K562 (cell line): ENCODE results near the gene BIVM. TPM values are rescaled to one million over a fixed set of nuclear protein-coding genes. Genes with fewer than 3 reads are reported as not detected.
A peak's percentile ranks its signal among the peaks of the same experiment; 100 is the strongest.

Experiments
- ATAC-seq: fragments of 200-7000 bp; cut with Tn5 transposase; 3 replicates; pipeline ENCODE4 v1.9.1; 2020; ENCODE audit warnings: moderate library complexity
- BruUV-seq: library from RNA; stranded (reverse); fragments of 400-500 nt; replicated peaks from 2 replicates; lab custom pipeline; 2021; lab: Mats Ljungman, UMichigan
- CTCF ChIA-PET: fragments of 300-600 bp; formaldehyde crosslinking; extraction: SDS; loops from one replicate; lab custom pipeline; 2021; ENCODE audit warnings: low intra/inter-chr PET ratio; lab: Yijun Ruan, JAX
- POLR2A ChIA-PET: fragments of 300-600, 350-650 bp; sonication (Branson Sonifier 250); formaldehyde crosslinking; extraction: SDS; loops from one replicate; lab custom pipeline; 2021; ENCODE audit warnings: antibody characterized with exemption, inconsistent platforms; lab: Yijun Ruan, JAX
- DNase-seq, 4 experiments: peaks; one replicate each; pipeline versions ENCODE4 v3.0.0 to v3.0.0-alpha.2; 2011 to 2018; ENCODE audit warnings: low spot score in 3 of 4, mixed read lengths in 3 of 4; ENCODE audit errors: extremely low read depth in 1 of 4
- FAIRE-seq: peaks from 2 replicates; lab custom pipeline; 2011; peaks lifted over from hg19 to GRCh38; lab: Jason Lieb, UNC
- H2AFZ ChIP-seq: 2 replicates; pipeline ENCODE4 v1.6.0; 2011; ENCODE audit warnings: low read depth, low read length, control low read depth, inconsistent platforms
- H3K27ac ChIP-seq: fragments of 200-600 bp; 3 replicates; pipeline ENCODE4 v1.8.0; 2011; ENCODE audit warnings: low read depth, mild to moderate bottlenecking, control low read depth, inconsistent platforms, low read length, moderate library complexity, mixed read lengths; ENCODE audit errors: extremely low read depth
- H3K27me3 ChIP-seq, 2 experiments: fragments of 300-600 bp in 1 of 2; 2 replicates in 1 of 2; 3 replicates in 1 of 2; pipeline versions ENCODE4 v1.6.0 to v1.8.0; 2011; ENCODE audit warnings: inconsistent platforms in 2 of 2, low read length in 2 of 2, mild to moderate bottlenecking in 1 of 2, mixed read lengths in 1 of 2, moderate library complexity in 1 of 2; ENCODE audit not compliant: control insufficient read depth in 2 of 2, insufficient read depth in 2 of 2
- H3K36me3 ChIP-seq: fragments of 300-600 bp; 3 replicates; pipeline ENCODE4 v1.8.0; 2011; ENCODE audit warnings: mild to moderate bottlenecking, low read length, inconsistent platforms; ENCODE audit not compliant: control insufficient read depth, insufficient read depth
- H3K4me1 ChIP-seq, 2 experiments: fragments of 200-600 bp in 1 of 2; replicated peaks in 1 of 2; 2 replicates in 1 of 2; 3 replicates in 1 of 2; pipeline versions ENCODE4 v1.5.1 to v1.8.0; 2011; ENCODE audit warnings: inconsistent platforms in 2 of 2, low read length in 2 of 2, mild to moderate bottlenecking in 1 of 2, mixed read lengths in 1 of 2, moderate library complexity in 1 of 2; ENCODE audit not compliant: control insufficient read depth in 2 of 2, insufficient read depth in 2 of 2
- H3K4me2 ChIP-seq: 2 replicates; pipeline ENCODE4 v1.6.1; 2011; ENCODE audit warnings: low read length, control low read depth, inconsistent platforms, mixed read lengths; ENCODE audit not compliant: insufficient read depth
- H3K4me3 ChIP-seq: fragments of 200-600 bp; sonication (generic), shearing (Covaris generic); 2 replicates; pipeline ENCODE4 v1.5.1; 2016; ENCODE audit warnings: control low read depth, inconsistent platforms
- H3K79me2 ChIP-seq: fragments of 200-600 bp; 3 replicates; pipeline ENCODE4 v1.8.0; 2011; ENCODE audit warnings: low read length, inconsistent platforms; ENCODE audit not compliant: control insufficient read depth, insufficient read depth
- H3K9ac ChIP-seq, 2 experiments: 2 replicates each; pipeline versions ENCODE4 v1.6.0 to v1.6.1; 2011; ENCODE audit warnings: low read depth in 2 of 2, low read length in 2 of 2, control low read depth in 1 of 2, inconsistent platforms in 1 of 2, mild to moderate bottlenecking in 1 of 2, mixed read lengths in 1 of 2; ENCODE audit not compliant: insufficient read depth in 1 of 2
- H3K9me1 ChIP-seq: one replicate; pipeline ENCODE4 v1.6.0; 2011; ENCODE audit warnings: inconsistent platforms, mild to moderate bottlenecking, low read length, moderate library complexity; ENCODE audit not compliant: control insufficient read depth, insufficient read depth
- H3K9me3 ChIP-seq: replicated peaks from 2 replicates; pipeline ENCODE4 v1.5.1; 2011; ENCODE audit warnings: low read depth, low read length, inconsistent platforms; ENCODE audit not compliant: control insufficient read depth, insufficient read depth
- H4K20me1 ChIP-seq: replicated peaks from 2 replicates; pipeline ENCODE4 v1.6.1; 2011; ENCODE audit warnings: low read length, inconsistent platforms, mixed read lengths; ENCODE audit not compliant: control insufficient read depth, insufficient read depth
- MCM5 ChIP-seq: fragments of 450-650 bp; IDR thresholded peaks from 2 replicates; pipeline ENCODE4 v1.6.1; 2016; ENCODE audit warnings: low read depth
- MLLT1 ChIP-seq, 2 experiments: fragments of 450-650 bp; IDR thresholded peaks; 2 replicates each; pipeline ENCODE4 v1.6.1; 2016
- MTA3 ChIP-seq: fragments of 450-650 bp; formaldehyde crosslinking; IDR thresholded peaks from 2 replicates; pipeline ENCODE4 v1.6.1; 2017; ENCODE audit warnings: mild to moderate bottlenecking, borderline replicate concordance
- NELFE ChIP-seq: IDR thresholded peaks from 2 replicates; pipeline ENCODE4 v1.6.1; 2011; ENCODE audit warnings: mild to moderate bottlenecking; ENCODE audit not compliant: insufficient read depth, insufficient read length
- NFATC3 ChIP-seq: fragments of 450-650 bp; IDR thresholded peaks from 2 replicates; pipeline ENCODE4 v1.6.1; 2017; ENCODE audit warnings: mild to moderate bottlenecking
- PYGO2 ChIP-seq: fragments of 450-650 bp; IDR thresholded peaks from 2 replicates; pipeline ENCODE4 v1.6.1; 2016; ENCODE audit warnings: mild to moderate bottlenecking, missing genetic modification characterization, moderate library complexity, missing compliant biosample characterization
- RFX7 ChIP-seq: fragments of 250-450 bp; sonication (Bioruptor Pico); IDR thresholded peaks from 2 replicates; pipeline ENCODE4 v1.5.1; 2021; ENCODE audit warnings: mild to moderate bottlenecking
- SREBF2 ChIP-seq: sonication (generic); formaldehyde crosslinking; IDR thresholded peaks from 2 replicates; pipeline ENCODE4 v1.4.0; 2020; ENCODE audit warnings: mild to moderate bottlenecking, missing genetic modification reagents
- TFAP4 ChIP-seq: sonication (generic); formaldehyde crosslinking; IDR thresholded peaks from 2 replicates; pipeline ENCODE4 v1.8.0; 2022; ENCODE audit warnings: missing genetic modification reagents, mild to moderate bottlenecking, moderate library complexity, borderline replicate concordance
- USF1 ChIP-seq: sonication (generic); formaldehyde crosslinking; IDR thresholded peaks from 2 replicates; pipeline ENCODE4 v1.9.0; 2022; ENCODE audit warnings: mild to moderate bottlenecking, missing genetic modification reagents
- ZBTB1 ChIP-seq: sonication (generic); formaldehyde crosslinking; IDR thresholded peaks from 2 replicates; pipeline ENCODE4 v1.8.1; 2023; ENCODE audit warnings: missing genetic modification reagents, low read depth, mild to moderate bottlenecking, borderline replicate concordance
- ZBTB17 ChIP-seq: fragments of 450-650 bp; formaldehyde crosslinking; IDR thresholded peaks from 2 replicates; pipeline ENCODE4 v1.4.0; 2020; ENCODE audit warnings: mild to moderate bottlenecking
- ZBTB33 ChIP-seq: sonication (generic); formaldehyde crosslinking; IDR thresholded peaks from 2 replicates; pipeline ENCODE4 v1.8.1; 2023; ENCODE audit warnings: mild to moderate bottlenecking, missing genetic modification reagents
- ZNF175 ChIP-seq: fragments of 200-800 bp; sonication (Bioruptor generic); IDR thresholded peaks from 2 replicates; pipeline ENCODE4 v1.6.1; 2016; ENCODE audit warnings: low read depth, mild to moderate bottlenecking, missing genetic modification characterization, missing compliant biosample characterization
- ZNF311 ChIP-seq: fragments of 250-450 bp; sonication (Bioruptor Pico); IDR thresholded peaks from 2 replicates; pipeline ENCODE4 v1.4.0; 2020; ENCODE audit warnings: mild to moderate bottlenecking, moderate library complexity
- WGBS: fragments of 100-300 bp; shearing (Covaris generic); methylation state at CpG from one replicate; pipeline ENCODE4 v1.1.6; 2016; ENCODE audit warnings: low coverage, mixed read lengths; ENCODE audit not compliant: insufficient coverage; ENCODE audit errors: missing lambda C conversion rate; 5-methylcytosine and 5-hydroxymethylcytosine counted together
- in situ Hi-C: fragments of 300-500 bp; cut with MboI; formaldehyde crosslinking; loops from 4 replicates; pipeline ENCODE4 v1.15.0; 2018; ENCODE audit warnings: inconsistent platforms, mixed read lengths
- intact Hi-C: fragments of 100-400 bp; cut with micrococcal nuclease; formaldehyde crosslinking; loops from 2 replicates; pipeline ENCODE4 v1.14.2; 2022
- polyA plus RNA-seq, 8 experiments: library from polyadenylated mRNA; depleted of rRNA in 4 of 8; stranded (reverse) in 5 of 8; unstranded in 3 of 8; fragments of >200 nt; fragmentation: Nextera tagmentation in 2 of 8; fragmentation: Illumina TruSeq in 1 of 8; extraction: Ambion mirVana in 2 of 8; extraction: Trizol in 1 of 8; gene quantifications; 2 replicates each; pipeline versions ENCODE4 v1.2.1 to v1.2.3, GENCODE V29; 2011 to 2014; ENCODE audit warnings: inconsistent platforms in 1 of 8, missing spikeins in 1 of 8
- total RNA-seq, 7 experiments: library from RNA; depleted of rRNA in 6 of 7; stranded (reverse); fragments of >200 nt in 6 of 7; fragmentation: Illumina TruSeq in 2 of 7; extraction: Trizol in 2 of 7; gene quantifications; 2 replicates each; pipeline versions ENCODE4 v1.2.1 to v1.2.3, GENCODE V29; 2011 to 2021; ENCODE audit warnings: low replicate concordance in 1 of 7

BIVM gene
- total and polyA plus RNA-seq, 9 of the 15 experiments (the other 6 are each of a cell fraction or from before 2014, with no cell fraction given) = 3.6 to 23.1 (median 16.8) TPM

GRCh38 chr13:102773441-102774213 is 25.3 kb upstream of the BIVM start, which contains the start of gene TEX30 (continued):
- TF ChIP-seq ZNF175 (CRISPR knock-in tag) (peak; percentile 62; the same call in 1 of the 2 replicates), ZNF311 (CRISPR knock-in tag) (peak; percentile 52; the same call in 1 of the 2 replicates), PYGO2 (tag) (no peak), MCM5 (no peak), USF1 (CRISPR knock-in tag) (no peak), ZBTB1 (CRISPR knock-in tag) (0 out of 2 replicates have a peak, but pooled peaks have one; percentile 63)

GRCh38 chr13:102774214-102774568 is 24.7 kb upstream of the BIVM start:
- no TSS peak for BruUV-seq
- H3K9me3 ChIP-seq = no peaks in the 10 kb centered on the region
- H3K27ac ChIP-seq = peak overlapping the region; percentile 88
- WGBS = 70% methylated on average over 14 of the region's 27 CpGs
- intact Hi-C loops = loop anchor here (10.0 kb wide), 1 partner anchor 109 kb away; no protein-coding TSS in a partner anchor
- CTCF ChIA-PET = no interaction called here
- no peaks in the 10 kb centered on the region for H3K9me1 ChIP-seq
- FAIRE-seq = no peak
- peak overlapping the region; percentile 88 to 97 for H3K9ac ChIP-seq
- peak; percentile 3; the same call in 2 of the 3 replicates for ATAC-seq
- POLR2A ChIA-PET = interaction anchor here (0.6 to 1.4 kb wide), 5 partner anchors 10 to 177 kb away, joined by 3 to 5 read pairs (median 3); partner anchors contain the start of gene TPP2
- DNase-seq = peak in 2 of 4 experiments; percentile 4 to 7
- in situ Hi-C loops = no loop called here
- H4K20me1 ChIP-seq = no peaks in the 10 kb centered on the region
- H3K79me2 ChIP-seq = peaks cover 24% of the 10 kb centered on the region
- H2AFZ ChIP-seq = peak overlapping the region; percentile 94
- H3K27me3 ChIP-seq = no peaks in the 10 kb centered on the region
- peaks cover 16% of the 10 kb centered on the region; the same call in 1 of the 3 replicates for H3K36me3 ChIP-seq
- peaks cover 17 to 26% of the 10 kb centered on the region in 2 experiments; a peak in 4 of 5 replicates for H3K4me1 ChIP-seq
- H3K4me3 ChIP-seq = peak overlapping the region; percentile 86
- H3K4me2 ChIP-seq = peak overlapping the region; percentile 88
- TF ChIP-seq MLLT1 (IDR thresholded peaks at IDR 0.05) (peak in 1 of 2 experiments; percentile 78; a peak in 2 of 4 replicates), ZBTB33 (CRISPR knock-in tag) (peak; percentile 88), NFATC3 (no peak), NELFE (no peak), TFAP4 (CRISPR knock-in tag) (no peak), MTA3 (no peak), ZBTB17 (CRISPR knock-in tag) (0 out of 2 replicates have a peak, but pooled peaks have one; percentile 0), SREBF2 (CRISPR knock-in tag) (no peak), RFX7 (CRISPR knock-in tag) (no peak)
